Ramos (cell line): Measurements from ENCODE around the gene PRDM16.

ENCODE experiments used
- in situ Hi-C: fragments of 300-500 bp; cut with MboI; formaldehyde crosslinking; loops from one replicate; pipeline ENCODE4 v1.14.3; 2022; ENCODE audit warnings: low sequenced_read_pairs; ENCODE audit not compliant: unreplicated experiment

The PRDM16 gene

DNA sequence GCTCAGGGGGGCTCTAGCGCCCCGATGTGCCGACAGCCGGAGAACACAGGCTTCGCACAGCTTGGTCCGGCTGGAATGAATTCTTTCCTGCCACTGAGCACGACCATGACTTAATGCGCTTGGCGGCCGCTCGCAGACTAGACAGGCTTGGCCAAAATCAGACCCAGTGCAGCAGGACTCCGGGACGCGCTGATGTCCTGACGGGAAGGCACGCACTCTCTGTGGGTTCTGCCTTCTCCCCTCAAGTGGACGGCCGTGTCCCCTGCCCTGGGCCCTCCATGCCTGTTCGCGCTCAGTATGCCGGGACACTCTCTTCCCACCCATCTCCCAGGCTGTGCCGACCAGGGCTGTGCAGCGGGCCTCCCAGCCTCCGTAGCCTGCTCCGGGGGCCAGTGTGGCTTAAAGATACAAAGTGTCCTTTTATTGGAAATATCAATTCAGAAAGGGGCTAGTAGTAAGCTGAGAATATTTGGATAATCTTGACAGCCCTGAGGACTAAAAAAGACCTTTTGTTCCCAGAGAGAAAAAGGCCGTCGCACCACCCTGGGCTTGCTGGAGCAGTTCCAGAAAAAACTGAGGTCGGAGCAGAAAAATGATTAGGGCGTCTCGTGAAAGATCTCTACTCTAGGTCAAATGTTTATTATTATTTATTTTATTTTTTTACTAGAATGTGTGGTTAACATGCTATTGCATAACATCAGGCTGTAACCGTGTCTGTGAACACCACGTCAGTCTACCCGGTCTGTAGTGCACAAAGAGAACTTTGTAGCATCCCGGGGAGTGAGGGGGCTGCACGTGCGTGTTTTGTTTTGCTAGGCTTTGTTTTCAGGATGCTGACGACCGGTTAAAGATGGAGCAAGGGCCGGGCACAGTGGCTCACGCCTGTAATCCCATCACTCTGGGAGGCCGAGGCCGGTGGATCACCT, 297.4 kb downstream of the PRDM16 start:
- in situ Hi-C loops = no loop called here

DNA sequence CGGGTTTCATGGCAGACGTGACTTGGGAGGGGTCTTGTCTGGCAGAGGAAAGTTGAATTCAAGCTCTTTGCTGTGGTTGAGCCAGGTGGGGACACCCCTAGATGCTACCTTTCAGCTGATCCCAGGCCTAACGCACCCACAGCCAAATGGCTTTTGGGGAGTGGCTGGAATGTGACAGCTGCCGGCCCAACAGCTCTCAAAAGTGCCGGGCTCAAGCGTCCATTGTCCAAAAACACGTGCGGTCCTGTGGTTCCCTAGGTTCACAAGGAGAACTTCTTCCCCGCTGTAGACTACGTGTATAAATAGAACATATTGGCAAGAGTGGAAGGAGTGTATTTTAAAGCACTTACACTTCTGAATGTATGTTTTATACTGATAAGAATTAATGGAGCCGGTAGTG, 298.4 kb downstream of the PRDM16 start:
- in situ Hi-C loops = no loop called here

DNA sequence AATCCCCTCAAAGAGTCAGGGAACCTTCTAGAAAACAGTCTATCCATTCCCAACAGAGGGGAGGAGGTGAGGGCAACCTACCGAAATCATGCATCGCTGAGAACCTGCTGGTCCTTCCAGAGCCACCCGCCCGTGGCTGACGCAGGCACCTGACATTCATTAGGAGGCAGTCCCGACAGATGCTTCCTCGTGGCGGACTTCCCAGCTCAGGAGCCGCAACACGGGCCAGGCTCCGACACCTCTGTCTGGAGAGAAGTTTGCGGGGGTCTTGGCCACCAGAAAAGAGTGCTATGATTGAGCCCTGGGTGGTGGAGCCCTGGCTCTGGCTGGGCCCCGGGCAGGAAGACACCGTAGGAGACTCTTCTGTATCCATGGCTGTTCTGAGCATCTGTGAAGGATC, 299.1 kb downstream of the PRDM16 start:
- in situ Hi-C loops = no loop called here

GRCh38 chr1:3368711-3369445, 299.9 kb downstream of the PRDM16 start:
- in situ Hi-C loops = no loop called here

DNA sequence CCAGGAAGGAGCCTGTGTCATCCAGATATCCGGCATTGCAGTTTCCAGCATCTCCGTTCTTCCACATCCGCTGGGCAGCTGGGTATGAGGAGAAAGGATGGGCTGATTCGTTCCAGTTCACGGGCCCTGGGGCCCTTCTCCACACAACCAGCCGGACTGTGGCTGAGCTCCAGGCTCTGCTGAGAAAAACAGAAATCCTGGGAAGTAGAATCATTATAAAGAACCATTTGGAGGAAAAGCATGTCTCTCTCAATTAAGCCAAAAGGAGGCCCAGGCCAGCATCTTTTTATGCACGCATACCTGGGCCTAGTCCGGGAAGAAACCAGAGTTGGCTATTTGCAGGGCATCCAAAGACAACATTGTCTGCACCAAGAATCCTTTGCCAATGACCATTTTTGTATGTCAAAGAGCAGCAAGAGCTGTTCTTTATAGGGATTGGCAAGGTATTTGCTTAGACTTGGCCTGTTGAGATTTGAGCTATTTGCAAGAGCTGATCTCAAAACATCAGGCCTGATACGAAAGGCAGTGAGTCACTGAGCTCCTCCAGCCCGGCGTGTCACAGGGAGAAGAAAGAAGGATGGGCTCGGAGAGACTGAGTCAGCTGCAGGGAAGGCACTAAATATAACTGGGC, 300.6 kb downstream of the PRDM16 start:
- in situ Hi-C loops = no loop called here

GRCh38 chr1:3370856-3371703, 302.1 kb downstream of the PRDM16 start:
- in situ Hi-C loops = no loop called here

DNA sequence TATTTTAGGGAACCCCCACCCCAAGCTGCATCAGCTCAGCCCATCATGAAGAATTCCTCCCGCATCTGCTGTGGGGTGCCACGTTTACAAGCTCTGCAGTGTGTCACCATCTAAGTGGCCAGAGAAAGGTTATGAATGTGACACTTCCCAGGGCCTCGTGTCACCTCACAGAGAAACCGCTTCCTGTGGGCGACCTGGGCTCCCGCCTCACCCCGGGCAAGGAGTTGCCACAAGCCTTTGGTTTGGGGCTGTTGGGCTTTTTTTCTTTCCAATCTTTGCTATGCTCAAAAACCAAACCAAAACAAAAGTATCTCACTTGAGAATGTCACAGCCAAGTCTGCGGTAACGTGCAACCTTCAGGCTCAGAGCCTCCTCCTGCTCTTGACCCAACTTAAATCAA, 303.3 kb downstream of the PRDM16 start:
- in situ Hi-C loops = no loop called here

GRCh38 chr1:3373175-3373574, 304.2 kb downstream of the PRDM16 start:
- in situ Hi-C loops = no loop called here

DNA sequence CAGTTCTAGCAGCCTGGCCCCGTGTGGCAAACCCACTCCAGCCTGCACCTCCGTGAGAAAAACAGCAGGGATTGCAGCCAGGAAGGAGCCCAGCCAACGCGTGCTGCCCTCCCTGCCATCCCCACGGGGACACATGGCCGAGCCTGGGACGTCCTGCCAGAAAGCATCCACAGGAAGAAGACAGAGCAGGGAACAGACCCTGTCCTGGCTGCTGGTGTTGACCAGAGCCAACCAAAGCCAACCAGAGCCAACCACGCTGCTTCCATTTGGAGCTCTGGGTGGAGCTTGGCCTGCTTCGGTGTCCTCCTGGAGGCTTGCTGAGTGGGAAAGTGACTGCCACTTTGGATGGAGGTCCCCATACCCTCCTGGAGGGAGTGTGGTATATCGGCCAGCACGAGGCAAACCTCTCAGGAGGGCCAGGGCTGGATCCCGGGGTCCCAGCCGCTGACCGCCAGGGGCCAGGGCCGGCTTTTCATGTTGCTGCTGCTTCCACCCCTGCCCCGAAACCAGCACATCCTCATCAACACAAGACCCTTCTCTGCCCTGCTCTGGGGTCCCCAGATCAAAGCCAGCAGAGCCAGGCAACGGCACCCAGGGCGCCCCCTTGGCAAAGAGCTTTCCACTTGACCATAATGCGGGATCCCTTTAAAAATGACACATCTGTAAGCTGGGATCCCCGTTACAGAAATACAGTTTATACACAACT, 304.9 kb downstream of the PRDM16 start:
- in situ Hi-C loops = no loop called here

- in situ Hi-C loops = no loop called here
Measured at GRCh38 chr1:3375245-3375644, 306.2 kb downstream of the PRDM16 start.

DNA sequence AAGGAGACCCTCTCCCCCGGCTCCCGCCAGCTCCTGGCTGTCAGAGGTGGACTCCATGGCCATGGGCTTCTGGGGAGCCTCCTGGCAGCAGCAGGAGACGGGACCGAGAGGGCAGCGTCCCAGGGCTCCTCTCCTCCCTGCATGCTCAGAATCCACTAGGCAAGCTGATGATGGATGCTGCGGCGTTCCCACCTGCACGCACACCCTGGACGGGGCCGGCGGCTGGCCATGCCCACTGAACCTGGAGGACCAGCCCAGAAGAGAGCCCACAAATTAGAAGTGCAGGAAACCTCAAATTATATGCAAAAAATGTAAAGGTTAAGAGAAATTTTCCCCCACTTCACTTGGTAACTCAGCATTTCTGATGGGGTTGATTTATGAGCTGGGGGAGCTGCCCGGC, 308.2 kb downstream of the PRDM16 start:
- in situ Hi-C loops = no loop called here

DNA sequence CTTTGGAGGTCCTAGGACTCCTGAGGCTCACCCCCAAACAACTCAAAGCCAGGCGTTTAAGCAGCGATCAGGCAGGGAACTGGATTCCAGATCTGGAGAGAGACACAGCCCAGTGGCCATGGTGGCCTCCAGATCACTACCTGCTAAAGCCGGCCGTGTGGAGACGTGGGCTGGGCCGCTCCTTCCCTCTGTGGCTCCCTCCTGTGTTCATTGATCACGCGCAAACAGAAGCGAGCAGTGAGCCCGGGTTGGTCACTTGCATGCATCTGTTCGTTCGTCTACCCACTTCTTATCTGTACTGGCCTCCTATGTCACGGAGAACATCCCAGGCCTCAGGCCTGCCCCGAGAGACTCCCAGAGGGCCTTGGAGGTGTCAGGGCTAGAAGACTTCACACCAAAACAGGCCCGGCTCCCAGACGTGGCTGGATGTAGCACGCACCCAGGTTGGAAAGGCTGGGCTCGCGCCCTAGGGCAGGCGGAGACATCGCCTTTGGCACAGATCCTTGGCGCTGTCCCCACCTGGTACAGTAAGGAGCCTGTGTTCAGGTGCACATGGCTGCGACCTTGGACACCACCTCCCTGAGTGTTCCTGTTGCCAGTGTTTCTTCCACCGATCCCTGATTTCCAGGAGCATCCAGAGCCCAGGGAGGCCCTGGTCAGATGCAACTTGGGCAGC, 308.7 kb downstream of the PRDM16 start:
- in situ Hi-C loops = no loop called here

GRCh38 chr1:3378411-3379208, 309.6 kb downstream of the PRDM16 start:
- in situ Hi-C loops = no loop called here

DNA sequence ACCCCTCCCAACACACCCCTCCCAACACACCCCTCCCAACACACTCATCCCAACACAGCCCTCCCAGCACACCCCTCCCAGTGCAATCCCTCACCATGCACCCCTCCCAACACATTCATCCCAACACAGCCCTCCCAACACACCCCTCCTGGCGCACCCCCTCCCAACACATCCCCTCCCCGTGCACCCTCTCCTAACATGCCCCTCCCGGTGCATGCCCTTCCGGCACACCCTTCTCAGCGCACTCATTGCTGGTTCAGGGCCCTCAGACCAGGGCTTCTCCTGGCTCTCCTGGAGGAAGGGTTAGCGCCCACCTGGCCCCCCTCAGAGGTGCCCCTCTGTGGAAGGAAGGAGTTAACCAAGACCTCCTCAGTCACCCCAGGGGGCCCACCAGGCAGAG, 310.9 kb downstream of the PRDM16 start:
- in situ Hi-C loops = no loop called here

GRCh38 chr1:3380469-3380868, 311.5 kb downstream of the PRDM16 start:
- in situ Hi-C loops = no loop called here

DNA sequence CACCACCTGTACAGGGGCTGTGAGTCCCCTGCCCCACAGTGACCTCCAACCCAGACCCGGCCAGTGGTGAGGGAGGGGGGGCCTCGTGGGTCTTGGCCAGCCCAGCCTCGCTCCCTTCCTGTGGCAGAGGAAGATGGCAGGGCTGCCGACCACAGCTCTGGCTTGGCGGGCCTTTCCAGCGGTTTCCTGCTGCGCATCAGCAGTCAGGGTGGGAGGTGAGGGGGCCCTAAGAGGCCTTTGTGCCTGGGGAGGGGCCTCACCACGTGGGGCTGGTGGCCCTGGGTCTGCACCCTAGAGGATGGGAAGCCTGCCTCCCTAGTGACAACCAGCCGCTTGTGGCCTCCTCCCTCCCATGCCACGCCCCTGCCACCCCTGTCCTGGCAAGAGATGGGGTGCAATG, 312.9 kb downstream of the PRDM16 start:
- in situ Hi-C loops = no loop called here

DNA sequence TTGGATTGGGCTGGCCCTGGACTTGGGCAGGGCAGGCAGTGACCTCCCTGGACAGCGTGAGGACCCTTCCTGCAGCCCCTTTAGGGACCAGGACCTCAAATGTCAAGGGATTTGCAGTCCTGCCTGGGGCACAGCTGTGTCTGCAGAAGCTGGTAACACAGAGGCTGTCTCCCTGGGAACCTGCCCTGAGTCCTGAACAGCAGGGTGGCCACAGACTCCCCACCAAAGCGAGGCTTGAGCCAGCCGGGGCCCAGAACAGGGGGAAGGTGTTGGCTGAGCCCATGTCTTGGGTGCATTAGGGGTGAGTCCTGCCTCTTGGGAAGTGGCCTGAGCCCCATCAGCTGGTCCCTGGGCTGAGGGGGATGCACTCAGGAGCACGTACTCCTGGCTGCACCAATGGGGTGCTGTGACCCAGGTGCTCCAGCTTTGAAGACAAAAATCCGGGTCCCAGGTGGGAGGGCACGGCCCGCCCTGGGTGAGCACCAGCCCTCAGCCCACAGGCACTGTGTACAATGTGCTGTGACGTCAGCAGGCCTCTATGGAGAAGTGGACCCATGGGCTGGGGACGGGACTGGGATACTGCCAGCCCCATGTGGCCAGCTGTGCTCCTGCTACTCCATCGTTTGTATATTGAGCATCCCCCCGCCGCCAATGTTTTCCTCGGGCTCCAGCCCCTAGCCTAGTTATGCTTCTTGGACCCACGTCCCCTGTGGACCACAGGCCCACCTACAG, 313.5 kb downstream of the PRDM16 start:
- in situ Hi-C loops = no loop called here

GRCh38 chr1:3383679-3384078, 314.7 kb downstream of the PRDM16 start:
- in situ Hi-C loops = no loop called here
